ENCODE results near the gene TSEN2. TPM values are rescaled to one million over a fixed set of nuclear protein-coding genes. Genes with fewer than 3 reads are reported as not detected.

Gene TSEN2
- polyA plus RNA-seq, 2 of the 4 experiments (the other 2 are of a cell fraction): 24.9 to 33.1 TPM

DNA sequence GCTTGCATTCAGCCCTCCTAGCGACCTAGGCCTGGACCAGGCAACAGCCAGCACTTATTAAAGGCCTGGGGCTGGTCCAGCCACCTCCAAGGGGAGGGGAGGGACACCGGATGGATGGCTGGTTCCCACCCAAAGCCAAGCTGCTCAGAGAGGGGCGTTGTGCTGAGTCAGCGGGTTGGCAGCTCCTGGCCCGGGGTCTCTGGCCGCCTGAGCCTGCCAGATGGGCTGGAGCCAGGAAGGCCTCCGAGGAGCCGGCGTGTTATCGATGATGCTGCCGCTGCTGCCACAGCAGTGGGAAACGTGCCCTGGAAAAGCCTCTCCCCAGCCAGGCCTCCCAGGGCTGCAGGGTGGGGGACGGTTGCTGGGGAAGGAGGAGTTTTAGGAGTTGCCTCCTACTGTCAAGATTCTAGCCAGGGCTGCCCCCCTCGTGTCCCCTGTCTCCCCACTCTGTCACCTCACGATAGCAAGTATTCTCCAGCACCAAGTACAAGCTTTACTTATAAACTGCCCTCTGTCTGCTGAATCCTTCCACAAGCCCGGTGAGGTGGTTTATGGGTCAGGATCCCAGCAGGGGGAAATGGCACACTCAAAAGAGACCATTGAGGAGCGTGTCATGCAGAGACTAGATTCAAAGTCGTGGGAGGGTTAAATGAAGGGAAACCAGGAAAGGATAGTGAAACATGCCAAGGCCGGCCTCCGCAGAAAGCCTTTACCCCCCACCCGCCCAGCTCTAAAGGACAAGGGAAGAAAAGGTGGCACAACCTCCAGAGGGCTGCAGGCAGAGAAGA lies 43.2 kb upstream of the TSEN2 start:
- TF ChIP-seq MAFK (IDR thresholded peaks at IDR 0.05; ENCODE audit: partially characterized antibody) (peak; percentile 88), TP53 (CRISPR knock-in tag; IDR thresholded peaks at IDR 0.05) (no peak)
- DNase-seq (ENCODE audit: low read depth in 1 of 2, low spot score in 1 of 2) (no peak), FAIRE-seq (no peak), ATAC-seq (no peak)
- ChIA-PET CTCF (interaction anchor here (0.8 to 1.4 kb wide), 3 partner anchors 10 to 306 kb away, joined by 3 to 6 read pairs (median 3); no protein-coding TSS in a partner anchor), POLR2A (no interaction called here)
- Histone ChIP-seq H3K4me3 (no peak overlapping the region), H3K4me2 (no peak overlapping the region), H3K9me3 (no peaks in the 10 kb centered on the region), H3K27ac (peak overlapping the region in 1 of 2 experiments; percentile 9; a peak in 1 of 6 replicates), H3K4me1 (peaks cover 12% of the 10 kb centered on the region)
- 84% methylated on average over 10 of the region's 21 CpGs for WGBS (ENCODE audit: missing lambda C conversion rate)

GRCh38 chr3:12442654-12443501 lies 41.4 kb upstream of the TSEN2 start:
- no peak overlapping the region for H3K4me2 ChIP-seq
- no peak for FAIRE-seq

DNA sequence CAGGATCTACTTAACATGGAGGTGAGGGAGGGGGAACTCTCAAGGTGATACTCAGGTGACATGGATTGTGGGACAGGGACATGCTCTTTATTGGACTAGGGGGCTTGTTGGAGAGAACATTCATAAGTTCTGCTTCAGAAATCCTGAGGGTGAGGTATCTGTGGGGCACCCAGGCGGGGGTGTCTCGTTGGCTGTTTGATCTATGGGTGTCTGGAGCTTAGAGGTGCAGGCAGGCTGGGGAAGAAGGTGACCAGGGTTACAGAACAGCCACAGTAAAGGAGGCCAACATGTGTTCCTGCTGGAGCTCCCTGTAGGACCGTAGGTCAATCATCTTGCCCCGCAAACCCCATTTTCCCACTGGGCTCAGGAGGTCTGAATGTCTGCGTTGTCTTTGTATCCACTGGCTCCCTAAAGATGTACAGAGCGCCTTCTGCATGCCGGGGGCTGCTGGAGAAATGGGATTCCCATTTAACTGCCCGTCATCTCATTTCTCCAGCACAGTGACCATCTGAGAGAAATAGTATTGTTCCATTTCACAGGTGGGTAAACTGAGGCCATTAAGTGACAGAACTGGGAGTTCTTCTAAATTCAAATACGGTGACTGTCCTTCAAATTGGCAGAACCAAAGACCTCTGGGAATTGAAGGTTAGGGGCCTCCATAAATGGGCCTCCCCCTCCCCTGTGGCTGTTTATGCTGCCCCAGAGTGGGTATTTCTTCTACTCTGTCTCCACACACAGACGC lies 40.3 kb upstream of the TSEN2 start:
- 92% methylated on average over 10 of the region's 10 CpGs for WGBS (ENCODE audit: missing lambda C conversion rate)
- Histone ChIP-seq H3K4me2 (no peak overlapping the region), H3K4me3 (no peak overlapping the region), H3K27ac (peak overlapping the region in 1 of 2 experiments; percentile 56; a peak in 3 of 6 replicates), H3K9me3 (no peaks in the 10 kb centered on the region), H3K4me1 (peaks cover 12% of the 10 kb centered on the region)
- FAIRE-seq (no peak), DNase-seq (ENCODE audit: low read depth in 1 of 2, low spot score in 1 of 2) (no peak), ATAC-seq (no peak)
- CTCF ChIA-PET: no interaction called here
- POLR2A ChIA-PET: no interaction called here
- TF ChIP-seq ZC3H11A (IDR thresholded peaks at IDR 0.05) (no peak), ZNF302 (CRISPR knock-in tag; IDR thresholded peaks at IDR 0.05) (no peak), SREBF2 (IDR thresholded peaks at IDR 0.05) (no peak), RFX5 (IDR thresholded peaks at IDR 0.05) (no peak), MAZ (IDR thresholded peaks at IDR 0.05; ENCODE audit: borderline replicate concordance, low read depth, low read length) (no peak), ZSCAN20 (CRISPR knock-in tag; IDR thresholded peaks at IDR 0.05) (no peak), HOXB13 (CRISPR knock-in tag; IDR thresholded peaks at IDR 0.05; ENCODE audit: low read depth) (no peak), CHD2 (IDR thresholded peaks at IDR 0.05; ENCODE audit: low read length, partially characterized antibody) (no peak), HDAC2 (IDR thresholded peaks at IDR 0.05) (no peak), SMC3 (IDR thresholded peaks at IDR 0.05) (no peak), GATA3 (IDR thresholded peaks at IDR 0.05; ENCODE audit: borderline replicate concordance) (no peak), POLR2AphosphoS2 (conservative IDR thresholded peaks at IDR 0.05; ENCODE audit: low read length) (no peak), CHD4 (IDR thresholded peaks at IDR 0.05; ENCODE audit: borderline replicate concordance) (no peak), NPAS2 (CRISPR knock-in tag; IDR thresholded peaks at IDR 0.05; ENCODE audit: borderline replicate concordance) (no peak)
- TF ChIP-seq, protein P1, sequence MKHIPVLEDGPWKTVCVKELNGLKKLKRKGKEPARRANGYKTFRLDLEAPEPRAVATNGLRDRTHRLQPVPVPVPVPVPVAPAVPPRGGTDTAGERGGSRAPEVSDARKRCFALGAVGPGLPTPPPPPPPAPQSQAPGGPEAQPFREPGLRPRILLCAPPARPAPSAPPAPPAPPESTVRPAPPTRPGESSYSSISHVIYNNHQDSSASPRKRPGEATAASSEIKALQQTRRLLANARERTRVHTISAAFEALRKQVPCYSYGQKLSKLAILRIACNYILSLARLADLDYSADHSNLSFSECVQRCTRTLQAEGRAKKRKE (CRISPR knock-in tag; IDR thresholded peaks at IDR 0.05; ENCODE audit: low read depth): no peak

More at GRCh38 chr3:12442654-12443501, 41.4 kb upstream of the TSEN2 start:
- ChIA-PET CTCF (interaction anchor here (0.5 to 1.1 kb wide), 3 partner anchors 35 to 420 kb away, joined by 3 to 4 read pairs (median 3); no protein-coding TSS in a partner anchor), POLR2A (no interaction called here)
- TF ChIP-seq GATA3 (IDR thresholded peaks at IDR 0.05; ENCODE audit: borderline replicate concordance) (no peak), HES2 (IDR thresholded peaks at IDR 0.05) (no peak), CEBPB (IDR thresholded peaks at IDR 0.05) (no peak), HDAC2 (IDR thresholded peaks at IDR 0.05) (no peak), JUN (IDR thresholded peaks at IDR 0.05) (no peak), CBX8 (IDR thresholded peaks at IDR 0.05) (no peak), SMC3 (IDR thresholded peaks at IDR 0.05) (no peak)
- TF ChIP-seq, protein P2, sequence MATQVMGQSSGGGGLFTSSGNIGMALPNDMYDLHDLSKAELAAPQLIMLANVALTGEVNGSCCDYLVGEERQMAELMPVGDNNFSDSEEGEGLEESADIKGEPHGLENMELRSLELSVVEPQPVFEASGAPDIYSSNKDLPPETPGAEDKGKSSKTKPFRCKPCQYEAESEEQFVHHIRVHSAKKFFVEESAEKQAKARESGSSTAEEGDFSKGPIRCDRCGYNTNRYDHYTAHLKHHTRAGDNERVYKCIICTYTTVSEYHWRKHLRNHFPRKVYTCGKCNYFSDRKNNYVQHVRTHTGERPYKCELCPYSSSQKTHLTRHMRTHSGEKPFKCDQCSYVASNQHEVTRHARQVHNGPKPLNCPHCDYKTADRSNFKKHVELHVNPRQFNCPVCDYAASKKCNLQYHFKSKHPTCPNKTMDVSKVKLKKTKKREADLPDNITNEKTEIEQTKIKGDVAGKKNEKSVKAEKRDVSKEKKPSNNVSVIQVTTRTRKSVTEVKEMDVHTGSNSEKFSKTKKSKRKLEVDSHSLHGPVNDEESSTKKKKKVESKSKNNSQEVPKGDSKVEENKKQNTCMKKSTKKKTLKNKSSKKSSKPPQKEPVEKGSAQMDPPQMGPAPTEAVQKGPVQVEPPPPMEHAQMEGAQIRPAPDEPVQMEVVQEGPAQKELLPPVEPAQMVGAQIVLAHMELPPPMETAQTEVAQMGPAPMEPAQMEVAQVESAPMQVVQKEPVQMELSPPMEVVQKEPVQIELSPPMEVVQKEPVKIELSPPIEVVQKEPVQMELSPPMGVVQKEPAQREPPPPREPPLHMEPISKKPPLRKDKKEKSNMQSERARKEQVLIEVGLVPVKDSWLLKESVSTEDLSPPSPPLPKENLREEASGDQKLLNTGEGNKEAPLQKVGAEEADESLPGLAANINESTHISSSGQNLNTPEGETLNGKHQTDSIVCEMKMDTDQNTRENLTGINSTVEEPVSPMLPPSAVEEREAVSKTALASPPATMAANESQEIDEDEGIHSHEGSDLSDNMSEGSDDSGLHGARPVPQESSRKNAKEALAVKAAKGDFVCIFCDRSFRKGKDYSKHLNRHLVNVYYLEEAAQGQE (IDR thresholded peaks at IDR 0.05): no peak
- TF ChIP-seq, protein P3, sequence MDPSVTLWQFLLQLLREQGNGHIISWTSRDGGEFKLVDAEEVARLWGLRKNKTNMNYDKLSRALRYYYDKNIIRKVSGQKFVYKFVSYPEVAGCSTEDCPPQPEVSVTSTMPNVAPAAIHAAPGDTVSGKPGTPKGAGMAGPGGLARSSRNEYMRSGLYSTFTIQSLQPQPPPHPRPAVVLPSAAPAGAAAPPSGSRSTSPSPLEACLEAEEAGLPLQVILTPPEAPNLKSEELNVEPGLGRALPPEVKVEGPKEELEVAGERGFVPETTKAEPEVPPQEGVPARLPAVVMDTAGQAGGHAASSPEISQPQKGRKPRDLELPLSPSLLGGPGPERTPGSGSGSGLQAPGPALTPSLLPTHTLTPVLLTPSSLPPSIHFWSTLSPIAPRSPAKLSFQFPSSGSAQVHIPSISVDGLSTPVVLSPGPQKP (IDR thresholded peaks at IDR 0.05; ENCODE audit: low read depth, low read length): no peak
- peak overlapping the region in 1 of 2 experiments; percentile 45; a peak in 1 of 6 replicates for H3K27ac ChIP-seq
- 76% methylated on average over 20 of the region's 20 CpGs for WGBS (ENCODE audit: missing lambda C conversion rate)
- DNase-seq (ENCODE audit: low read depth in 1 of 2, low spot score in 1 of 2): no peak
- no peak overlapping the region for H3K4me3 ChIP-seq
- peaks cover 12% of the 10 kb centered on the region for H3K4me1 ChIP-seq
- no peaks in the 10 kb centered on the region for H3K9me3 ChIP-seq
- no peak for ATAC-seq
